HepG2 (cell line): ENCODE results near the gene ISOC2. TPM values are rescaled to one million over a fixed set of nuclear protein-coding genes. Genes with fewer than 3 reads are reported as not detected.

ENCODE experiments used
- ATF7 ChIP-seq, 2 experiments: fragments of 450-650 bp in 1 of 2; sonication (generic) in 1 of 2; formaldehyde crosslinking in 1 of 2; IDR thresholded peaks; 2 replicates each; pipeline versions ENCODE4 v1.4.0 to v1.6.1; 2016 to 2020; ENCODE audit warnings: antibody characterized with exemption in 1 of 2, mild to moderate bottlenecking in 1 of 2, missing genetic modification reagents in 1 of 2
- FOSL2 ChIP-seq: sonication (generic); formaldehyde crosslinking; IDR thresholded peaks from 2 replicates; pipeline ENCODE4 v1.4.0; 2020; ENCODE audit warnings: missing genetic modification reagents
- GZF1 ChIP-seq: sonication (generic); formaldehyde crosslinking; IDR thresholded peaks from 2 replicates; pipeline ENCODE4 v1.5.1; 2020; ENCODE audit warnings: mild to moderate bottlenecking, missing genetic modification reagents
- KDM4B ChIP-seq: sonication (generic); formaldehyde crosslinking; IDR thresholded peaks from 2 replicates; pipeline ENCODE4 v1.4.0; 2020; ENCODE audit warnings: missing genetic modification reagents
- MED13 ChIP-seq: sonication (generic); formaldehyde crosslinking; IDR thresholded peaks from 2 replicates; pipeline ENCODE4 v1.5.0; 2020; ENCODE audit warnings: missing genetic modification reagents
- MNT ChIP-seq: fragments of 450-650 bp; IDR thresholded peaks from 2 replicates; pipeline ENCODE4 v1.6.1; 2016
- NCOA1 ChIP-seq: sonication (generic); formaldehyde crosslinking; IDR thresholded peaks from 2 replicates; pipeline ENCODE4 v1.9.0; 2021; ENCODE audit warnings: missing genetic modification reagents
- PHB2 ChIP-seq: fragments of 450-650 bp; IDR thresholded peaks from 2 replicates; pipeline ENCODE4 v1.6.1; 2018; ENCODE audit not compliant: partially characterized antibody
- RBM39 ChIP-seq: fragments of 200-400 bp; formaldehyde crosslinking; IDR thresholded peaks from one replicate; pipeline ENCODE4 v1.6.1; 2018; ENCODE audit warnings: antibody characterized with exemption, mild to moderate bottlenecking, low read depth, low read length; ENCODE audit not compliant: poor library complexity, severe bottlenecking
- SAFB2 ChIP-seq: sonication (generic); formaldehyde crosslinking; IDR thresholded peaks from 2 replicates; pipeline ENCODE4 v1.5.1; 2020; ENCODE audit warnings: missing genetic modification reagents, low read depth, mild to moderate bottlenecking, borderline replicate concordance
- SETDB1 ChIP-seq: sonication (generic); formaldehyde crosslinking; IDR thresholded peaks from 2 replicates; pipeline ENCODE4 v1.5.1; 2020; ENCODE audit warnings: missing genetic modification reagents, mild to moderate bottlenecking, borderline replicate concordance
- THRA ChIP-seq: sonication (generic); formaldehyde crosslinking; IDR thresholded peaks from 2 replicates; pipeline ENCODE4 v1.4.0; 2020; ENCODE audit warnings: missing genetic modification reagents, borderline replicate concordance
- TSC22D2 ChIP-seq: sonication (generic); formaldehyde crosslinking; IDR thresholded peaks from 2 replicates; pipeline ENCODE4 v1.5.1; 2020; ENCODE audit warnings: missing genetic modification reagents, mild to moderate bottlenecking, borderline replicate concordance
- ZBTB33 ChIP-seq: sonication (generic); formaldehyde crosslinking; IDR thresholded peaks from 2 replicates; pipeline ENCODE4 v1.4.0; 2020; ENCODE audit warnings: missing genetic modification reagents
- ZFP91 ChIP-seq: sonication (generic); formaldehyde crosslinking; IDR thresholded peaks from 2 replicates; pipeline ENCODE4 v1.9.0; 2022; ENCODE audit warnings: missing genetic modification reagents, mild to moderate bottlenecking, borderline replicate concordance
- ZNF33B ChIP-seq: sonication (generic); formaldehyde crosslinking; IDR thresholded peaks from 2 replicates; pipeline ENCODE4 v1.5.1; 2020; ENCODE audit warnings: mild to moderate bottlenecking, missing genetic modification reagents
- ZNF432 ChIP-seq: sonication (generic); formaldehyde crosslinking; IDR thresholded peaks from 2 replicates; pipeline ENCODE4 v1.5.0; 2020; ENCODE audit warnings: missing genetic modification reagents, mild to moderate bottlenecking, borderline replicate concordance
- ZNF563 ChIP-seq: sonication (generic); formaldehyde crosslinking; IDR thresholded peaks from 2 replicates; pipeline ENCODE4 v1.8.0; 2022; ENCODE audit warnings: mild to moderate bottlenecking, moderate library complexity, missing genetic modification reagents
- ZNF740 ChIP-seq: sonication (generic); formaldehyde crosslinking; IDR thresholded peaks from 2 replicates; pipeline ENCODE4 v1.4.0; 2020; ENCODE audit warnings: missing genetic modification reagents
- ZNF780A ChIP-seq: sonication (generic); formaldehyde crosslinking; IDR thresholded peaks from 2 replicates; pipeline ENCODE4 v1.8.0; 2022; ENCODE audit warnings: mild to moderate bottlenecking, missing genetic modification reagents, moderate library complexity
- ZNF792 ChIP-seq: IDR thresholded peaks from 2 replicates; pipeline ENCODE4 v1.6.1; 2016
- polyA plus RNA-seq, 8 experiments: library from polyadenylated mRNA; depleted of rRNA in 3 of 8; stranded (reverse) in 7 of 8; unstranded in 1 of 8; fragments of >200 nt; fragmentation: Illumina TruSeq in 4 of 8; extraction: Trizol in 4 of 8; gene quantifications; 2 replicates each; pipeline versions ENCODE4 v1.2.1 to v1.2.3, GENCODE V29; 2011 to 2016; ENCODE audit warnings: low read depth in 4 of 8, missing spikeins in 1 of 8, mixed read lengths in 1 of 8; ENCODE audit not compliant: insufficient read depth in 1 of 8
- total RNA-seq, 5 experiments: library from RNA; depleted of rRNA; stranded (reverse); fragments of >200 nt; fragmentation: Illumina TruSeq; extraction: Trizol; gene quantifications; 2 replicates each; pipeline ENCODE4 v1.2.3, GENCODE V29; 2016; ENCODE audit warnings: low read depth in 1 of 5
- TF ChIP-seq, protein P1 (sequence below): IDR thresholded peaks from 2 replicates; pipeline ENCODE4 v1.6.1; 2016; ENCODE audit warnings: low read depth, borderline replicate concordance

Gene ISOC2
- total and polyA plus RNA-seq, 2 of the 13 experiments (the other 11 are each of a cell fraction or from before 2014, with no cell fraction given) = 76.8 to 105 TPM

- TF ChIP-seq SETDB1 (CRISPR knock-in tag) (no peak), GZF1 (CRISPR knock-in tag) (no peak), ZNF792 (CRISPR knock-in tag) (no peak), ZBTB33 (CRISPR knock-in tag) (peak; percentile 40; the same call in 1 of the 2 replicates), ZNF740 (0 out of 2 replicates have a peak, but pooled peaks have one; percentile 68), ZNF780A (no peak), PHB2 (no peak), ZNF432 (CRISPR knock-in tag) (no peak), ATF7 (IDR thresholded peaks at IDR 0.05) (no peak), ATF7 (CRISPR knock-in tag; IDR thresholded peaks at IDR 0.05) (no peak), TSC22D2 (CRISPR knock-in tag) (0 out of 2 replicates have a peak, but pooled peaks have one; percentile 49), MNT (no peak), SAFB2 (CRISPR knock-in tag) (no peak), ZFP91 (peak; percentile 59; the same call in 1 of the 2 replicates), KDM4B (CRISPR knock-in tag) (no peak), FOSL2 (CRISPR knock-in tag) (no peak; the same call in none of the 2 replicates), ZNF33B (CRISPR knock-in tag) (no peak), RBM39 (no peak), ZNF563 (CRISPR knock-in tag) (no peak), THRA (0 out of 2 replicates have a peak, but pooled peaks have one; percentile 24), MED13 (CRISPR knock-in tag) (0 out of 2 replicates have a peak, but pooled peaks have one; percentile 66), NCOA1 (no peak)
- TF ChIP-seq, protein P1, sequence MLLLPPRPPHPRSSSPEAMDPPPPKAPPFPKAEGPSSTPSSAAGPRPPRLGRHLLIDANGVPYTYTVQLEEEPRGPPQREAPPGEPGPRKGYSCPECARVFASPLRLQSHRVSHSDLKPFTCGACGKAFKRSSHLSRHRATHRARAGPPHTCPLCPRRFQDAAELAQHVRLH = no peak; the same call in 1 of the 2 replicates
These were observed 6.0 kb upstream of the ISOC2 start (continued) for GRCh38 chr19:55467236-55468053.
